Stimulated activated CD8-positive, alpha-beta memory T cell treated with anti-CD3 and anti-CD28 coated beads, Interleukin-12 subunit alpha, Interleukin-12 subunit beta, amount 100 ng/mL, for 24 hours (primary cell): ENCODE results near the gene HERPUD2.
"Not testable (repeated sequence)": the region's sequence is repeated elsewhere in the genome, so short reads cannot be mapped to it uniquely, and the experiment has no call there.

Experiments
- DNase-seq: peaks from one replicate; pipeline ENCODE4 v3.0.0-alpha.2; 2020; ENCODE audit errors: extremely low read depth

HERPUD2 gene

GRCh38 chr7:35605760-35606159 is 89.2 kb downstream of the HERPUD2 start:
- no peak for DNase-seq

- no peak for DNase-seq
These were observed 90.3 kb downstream of the HERPUD2 start for GRCh38 chr7:35604595-35604994.

GRCh38 chr7:35599645-35600044 is 95.3 kb downstream of the HERPUD2 start:
- no peak for DNase-seq

GRCh38 chr7:35599061-35599460 is 95.9 kb downstream of the HERPUD2 start:
- no peak for DNase-seq

DNA sequence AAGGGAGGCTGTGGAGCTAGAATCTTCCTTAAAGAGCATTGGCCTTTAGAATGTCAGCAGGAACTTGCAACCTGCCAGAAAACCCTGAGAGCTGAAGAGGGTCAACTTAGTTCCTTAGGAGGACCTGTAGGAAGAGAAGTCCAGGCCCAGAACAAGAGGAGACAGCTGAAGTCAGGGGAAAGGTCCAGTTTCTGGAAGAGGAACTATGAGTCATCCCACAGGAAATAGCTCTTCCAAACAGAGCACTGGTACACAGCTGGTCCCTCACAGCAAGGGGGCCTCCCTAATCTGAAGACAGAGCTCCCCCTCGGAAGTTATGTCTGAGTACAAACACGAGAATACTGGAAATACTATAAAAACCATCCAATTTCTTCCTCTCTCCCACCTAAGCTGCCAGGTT is 98.9 kb downstream of the HERPUD2 start:
- DNase-seq, result no peak

GRCh38 chr7:35593899-35594298 is 101.0 kb downstream of the HERPUD2 start:
- no peak for DNase-seq

DNA sequence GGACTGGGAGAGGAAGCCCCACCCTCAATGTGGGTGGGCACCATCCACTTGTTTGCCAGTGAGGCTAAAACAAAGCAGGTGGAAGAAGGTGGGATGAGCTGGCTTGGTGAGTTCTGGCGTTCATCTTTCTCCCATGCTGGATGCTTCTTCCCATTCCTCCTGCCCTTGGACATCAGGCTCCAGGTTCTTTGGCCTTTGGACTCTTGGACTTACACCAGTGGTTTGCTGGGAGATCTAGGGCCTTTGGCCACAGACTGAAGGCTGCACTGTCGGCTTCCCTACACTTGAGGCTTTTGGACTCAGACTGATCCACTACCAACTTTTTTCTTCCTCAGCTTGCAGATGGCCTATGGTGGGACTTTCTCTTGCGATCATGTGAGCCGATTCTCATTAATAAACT is 106.3 kb downstream of the HERPUD2 start:
- DNase-seq, result no peak

DNA sequence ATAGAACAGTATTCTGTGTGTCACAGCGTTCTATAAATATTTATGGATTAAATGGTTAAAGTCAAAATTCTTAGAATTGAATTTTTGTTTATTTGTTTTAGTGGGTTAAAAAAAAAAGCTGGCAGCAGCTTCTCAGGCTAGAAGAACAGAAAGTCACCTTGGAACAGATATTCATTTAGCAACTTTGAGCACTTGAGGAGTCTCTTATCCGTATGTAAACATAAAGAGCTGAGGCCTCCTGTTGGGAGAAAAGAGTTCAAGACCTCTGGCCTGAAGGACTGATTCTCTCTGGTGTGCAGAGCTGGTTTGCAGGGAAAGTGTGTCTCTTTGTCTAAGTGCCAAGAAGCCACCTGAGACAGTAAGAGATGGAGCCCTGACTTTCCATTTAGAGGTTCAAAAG is 109.9 kb downstream of the HERPUD2 start:
- DNase-seq, result no peak

DNA sequence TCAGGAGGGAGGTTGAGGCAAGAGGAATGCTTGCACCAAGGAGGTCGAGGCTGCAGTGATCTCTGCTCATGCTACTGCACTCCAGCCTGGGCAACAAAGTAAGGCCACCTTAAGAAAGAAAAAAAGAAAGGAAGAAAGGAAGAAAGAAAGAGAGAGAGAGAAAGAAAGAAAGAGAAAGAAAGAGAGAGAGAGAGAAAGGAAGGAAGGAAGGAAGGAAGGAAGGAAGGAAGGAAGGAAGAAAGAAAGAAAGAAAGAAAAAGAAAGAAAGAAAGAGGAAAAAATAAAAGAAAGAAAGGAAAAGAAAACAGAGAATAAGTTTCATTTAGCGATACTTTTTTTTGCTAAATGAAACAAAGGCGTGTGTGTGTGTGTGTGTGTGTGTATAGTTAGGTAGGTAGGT is 110.4 kb downstream of the HERPUD2 start:
- DNase-seq, result not testable (repeated sequence)
